SU-DHL-6 (cell line): ENCODE measurements around the gene NFIB.

ENCODE experiments used
- H2AFZ ChIP-seq: fragments of 200-600 bp; sonication (generic); 2 replicates; pipeline ENCODE4 v1.6.1; 2014; ENCODE audit warnings: low read depth, mild to moderate bottlenecking, moderate library complexity, mixed read lengths, antibody characterized with exemption, low read length; ENCODE audit not compliant: severe bottlenecking
- H3F3A ChIP-seq: fragments of 200-600 bp; shearing (Covaris generic); 2 replicates; pipeline ENCODE4 v1.6.0; 2016; ENCODE audit warnings: antibody characterized with exemption, mild to moderate bottlenecking; ENCODE audit not compliant: insufficient read depth
- H3K27ac ChIP-seq: fragments of 200-600 bp; sonication (generic); 2 replicates; pipeline ENCODE4 v1.5.1; 2016; ENCODE audit warnings: low read depth, mild to moderate bottlenecking, low read length, moderate library complexity, mixed read lengths
- H3K27me3 ChIP-seq: fragments of 200-600 bp; sonication (generic), shearing (Covaris generic); 2 replicates; pipeline ENCODE4 v1.6.0; 2014; ENCODE audit warnings: mild to moderate bottlenecking, low read length
- H3K36me3 ChIP-seq: fragments of 200-600 bp; sonication (generic); 2 replicates; pipeline ENCODE4 v1.6.1; 2014; ENCODE audit warnings: mild to moderate bottlenecking, low read length, mixed read lengths
- H3K4me2 ChIP-seq: fragments of 300-600, 200-600 bp; shearing (Covaris generic), sonication (generic); 2 replicates; pipeline ENCODE4 v1.6.0; 2014; ENCODE audit warnings: low read length, low read depth, mild to moderate bottlenecking; ENCODE audit not compliant: poor library complexity, severe bottlenecking
- H3K4me3 ChIP-seq: fragments of 200-600 bp; sonication (generic); 2 replicates; pipeline ENCODE4 v1.5.1; 2014; ENCODE audit warnings: antibody characterized with exemption, low read length, mild to moderate bottlenecking, mixed read lengths; ENCODE audit not compliant: insufficient read depth, poor library complexity, severe bottlenecking
- H3K79me2 ChIP-seq: fragments of 200-600 bp; sonication (generic); 2 replicates; pipeline ENCODE4 v1.6.1; 2014; ENCODE audit warnings: mild to moderate bottlenecking, low read length, moderate library complexity; ENCODE audit not compliant: insufficient read depth
- H3K9ac ChIP-seq: fragments of 200-600 bp; sonication (generic); 2 replicates; pipeline ENCODE4 v1.7.0; 2014; ENCODE audit warnings: mild to moderate bottlenecking, low read length
- H3K9me2 ChIP-seq: fragments of 200-600 bp; sonication (generic); replicated peaks from 2 replicates; pipeline ENCODE4 v1.6.1; 2014; ENCODE audit warnings: low read length; ENCODE audit not compliant: insufficient read depth
- H3K9me3 ChIP-seq: fragments of 200-600 bp; sonication (generic); 2 replicates; pipeline ENCODE4 v1.6.1; 2014; ENCODE audit warnings: low read length, mixed read lengths; ENCODE audit not compliant: insufficient read depth
- H4K20me1 ChIP-seq: fragments of 200-600 bp; sonication (generic); 2 replicates; pipeline ENCODE4 v1.6.1; 2014; ENCODE audit warnings: low read depth, mild to moderate bottlenecking, antibody characterized with exemption, low read length, moderate library complexity, mixed read lengths
- CTCF ChIP-seq: fragments of 200-600 bp; sonication (generic); IDR thresholded peaks from one replicate; pipeline ENCODE4 v1.5.1; 2017; ENCODE audit warnings: antibody characterized with exemption, mild to moderate bottlenecking, low read length, moderate library complexity; ENCODE audit not compliant: insufficient read depth, poor library complexity, severe bottlenecking
- EZH2phosphoT487 ChIP-seq: fragments of 200-600 bp; sonication (generic), shearing (Covaris generic); conservative IDR thresholded peaks from 2 replicates; pipeline ENCODE4 v1.6.1; 2018; ENCODE audit warnings: mild to moderate bottlenecking, antibody characterized with exemption, low read length, moderate library complexity, mixed read lengths

Gene NFIB

GRCh38 chr9:14191512-14191911, 122.4 kb downstream of the NFIB start:
- H3K9me2 ChIP-seq: no peaks in the 10 kb centered on the region
- no peaks in the 10 kb centered on the region for H3K9me3 ChIP-seq
- H4K20me1 ChIP-seq: no peaks in the 10 kb centered on the region
- H3K27me3 ChIP-seq: no peaks in the 10 kb centered on the region
- no peak overlapping the region for H3K4me3 ChIP-seq
- no peak for TF ChIP-seq CTCF
- TF ChIP-seq EZH2phosphoT487: no peak
- no peaks in the 10 kb centered on the region for H3F3A ChIP-seq
- no peak overlapping the region for H3K27ac ChIP-seq
- H3K4me2 ChIP-seq: no peak overlapping the region
- H3K36me3 ChIP-seq: no peaks in the 10 kb centered on the region
- H3K9ac ChIP-seq: no peak overlapping the region
- no peaks in the 10 kb centered on the region for H3K79me2 ChIP-seq
- no peak overlapping the region for H2AFZ ChIP-seq

GRCh38 chr9:14190240-14190639, 123.7 kb downstream of the NFIB start:
- TF ChIP-seq CTCF: no peak
- no peak for TF ChIP-seq EZH2phosphoT487
- Histone ChIP-seq H2AFZ (no peak overlapping the region), H3K9me3 (no peaks in the 10 kb centered on the region), H3K79me2 (no peaks in the 10 kb centered on the region), H3F3A (no peaks in the 10 kb centered on the region), H3K27ac (no peak overlapping the region), H3K36me3 (no peaks in the 10 kb centered on the region), H3K4me2 (no peak overlapping the region), H4K20me1 (no peaks in the 10 kb centered on the region), H3K4me3 (no peak overlapping the region), H3K9ac (no peak overlapping the region), H3K27me3 (no peaks in the 10 kb centered on the region), H3K9me2 (no peaks in the 10 kb centered on the region)

GRCh38 chr9:14189578-14189977, 124.4 kb downstream of the NFIB start:
- no peak for TF ChIP-seq CTCF
- TF ChIP-seq EZH2phosphoT487: no peak

More at GRCh38 chr9:14189578-14189977, 124.4 kb downstream of the NFIB start:
- Histone ChIP-seq H3K79me2 (no peaks in the 10 kb centered on the region), H3K9me2 (no peaks in the 10 kb centered on the region), H3K27me3 (no peaks in the 10 kb centered on the region), H4K20me1 (no peaks in the 10 kb centered on the region), H2AFZ (no peak overlapping the region), H3K36me3 (no peaks in the 10 kb centered on the region), H3F3A (no peaks in the 10 kb centered on the region), H3K27ac (no peak overlapping the region), H3K9ac (no peak overlapping the region), H3K4me3 (no peak overlapping the region), H3K9me3 (no peaks in the 10 kb centered on the region), H3K4me2 (no peak overlapping the region)
